HG02571 (cell line): ENCODE data around the gene TBC1D4.

Experiments used
- ATAC-seq: cut with Tn5 transposase; IDR thresholded peaks from one replicate; pipeline ENCODE4 v1.9.1; 2021; ENCODE audit warnings: mild to moderate bottlenecking, moderate library complexity; ENCODE audit not compliant: unreplicated experiment

The TBC1D4 gene

GRCh38 chr13:75489502-75490263 is 7.7 kb upstream of the TBC1D4 start:
- peak; percentile 80 for ATAC-seq

GRCh38 chr13:75486146-75487062 is 4.4 kb upstream of the TBC1D4 start:
- no peak for ATAC-seq

- ATAC-seq: no peak
These were observed 3.5 kb upstream of the TBC1D4 start for GRCh38 chr13:75485286-75486062.

- ATAC-seq: no peak
These were observed 781 bp upstream of the TBC1D4 start for GRCh38 chr13:75482820-75483079.

- ATAC-seq: peak; percentile 25
These were observed 546 bp downstream of the TBC1D4 start for GRCh38 chr13:75481176-75482069.

- ATAC-seq: no peak
These were observed 1.2 kb downstream of the TBC1D4 start for GRCh38 chr13:75480671-75481175.

GRCh38 chr13:75479102-75479740 is 2.7 kb downstream of the TBC1D4 start:
- ATAC-seq: no peak

- no peak for ATAC-seq
These were observed 3.3 kb downstream of the TBC1D4 start for GRCh38 chr13:75478659-75479058.

GRCh38 chr13:75474956-75475355 is 7.0 kb downstream of the TBC1D4 start:
- ATAC-seq: no peak

GRCh38 chr13:75473468-75473867 is 8.5 kb downstream of the TBC1D4 start:
- no peak for ATAC-seq

GRCh38 chr13:75470676-75471075 is 11.3 kb downstream of the TBC1D4 start:
- no peak for ATAC-seq

GRCh38 chr13:75469047-75469446 is 12.9 kb downstream of the TBC1D4 start:
- no peak for ATAC-seq

GRCh38 chr13:75468602-75469001 is 13.4 kb downstream of the TBC1D4 start:
- no peak for ATAC-seq

- no peak for ATAC-seq
These were observed 13.9 kb downstream of the TBC1D4 start for GRCh38 chr13:75468098-75468497.

GRCh38 chr13:75467040-75467728 is 14.8 kb downstream of the TBC1D4 start:
- no peak for ATAC-seq

GRCh38 chr13:75465236-75465635 is 16.7 kb downstream of the TBC1D4 start:
- no peak for ATAC-seq

- no peak for ATAC-seq
These were observed 20.7 kb downstream of the TBC1D4 start for GRCh38 chr13:75461314-75461713.

- ATAC-seq: no peak
These were observed 21.3 kb downstream of the TBC1D4 start for GRCh38 chr13:75460644-75461043.
